ENCODE measurements around the gene COL9A3.
A peak's percentile ranks its signal among the peaks of the same experiment; 100 is the strongest.

COL9A3 gene

GRCh38 chr20:62832951-62833391 lies 16.1 kb downstream of the COL9A3 start:
- Histone ChIP-seq H3K4me1 (ENCODE audit: control insufficient read depth in 1 of 2, insufficient read depth in 1 of 2, low read depth in 1 of 2, low read length in 1 of 2) (peaks cover 45 to 50% of the 10 kb centered on the region in 2 experiments), H3K27me3 (no peaks in the 10 kb centered on the region), H3K4me3 (ENCODE audit: low read depth in 1 of 2, low read length in 1 of 2) (peak overlapping the region; percentile 67 to 72), H3K9me3 (no peaks in the 10 kb centered on the region), H3K36me3 (peaks cover 33% of the 10 kb centered on the region), H3K27ac (peak overlapping the region; percentile 91)
- TF ChIP-seq, protein P1, sequence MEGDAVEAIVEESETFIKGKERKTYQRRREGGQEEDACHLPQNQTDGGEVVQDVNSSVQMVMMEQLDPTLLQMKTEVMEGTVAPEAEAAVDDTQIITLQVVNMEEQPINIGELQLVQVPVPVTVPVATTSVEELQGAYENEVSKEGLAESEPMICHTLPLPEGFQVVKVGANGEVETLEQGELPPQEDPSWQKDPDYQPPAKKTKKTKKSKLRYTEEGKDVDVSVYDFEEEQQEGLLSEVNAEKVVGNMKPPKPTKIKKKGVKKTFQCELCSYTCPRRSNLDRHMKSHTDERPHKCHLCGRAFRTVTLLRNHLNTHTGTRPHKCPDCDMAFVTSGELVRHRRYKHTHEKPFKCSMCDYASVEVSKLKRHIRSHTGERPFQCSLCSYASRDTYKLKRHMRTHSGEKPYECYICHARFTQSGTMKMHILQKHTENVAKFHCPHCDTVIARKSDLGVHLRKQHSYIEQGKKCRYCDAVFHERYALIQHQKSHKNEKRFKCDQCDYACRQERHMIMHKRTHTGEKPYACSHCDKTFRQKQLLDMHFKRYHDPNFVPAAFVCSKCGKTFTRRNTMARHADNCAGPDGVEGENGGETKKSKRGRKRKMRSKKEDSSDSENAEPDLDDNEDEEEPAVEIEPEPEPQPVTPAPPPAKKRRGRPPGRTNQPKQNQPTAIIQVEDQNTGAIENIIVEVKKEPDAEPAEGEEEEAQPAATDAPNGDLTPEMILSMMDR (IDR thresholded peaks at IDR 0.05): no peak

GRCh38 chr20:62834967-62835730 lies 18.3 kb downstream of the COL9A3 start:
- Histone ChIP-seq H3K27ac (no peak overlapping the region), H3K36me3 (peaks cover 55% of the 10 kb centered on the region), H3K4me3 (ENCODE audit: low read depth in 1 of 2, low read length in 1 of 2) (no peak overlapping the region), H3K27me3 (no peaks in the 10 kb centered on the region), H3K4me1 (ENCODE audit: control insufficient read depth in 1 of 2, insufficient read depth in 1 of 2, low read depth in 1 of 2, low read length in 1 of 2) (peaks cover 47 to 53% of the 10 kb centered on the region in 2 experiments), H3K9me3 (no peaks in the 10 kb centered on the region)
- TF ChIP-seq, protein P1 (IDR thresholded peaks at IDR 0.05): no peak

DNA sequence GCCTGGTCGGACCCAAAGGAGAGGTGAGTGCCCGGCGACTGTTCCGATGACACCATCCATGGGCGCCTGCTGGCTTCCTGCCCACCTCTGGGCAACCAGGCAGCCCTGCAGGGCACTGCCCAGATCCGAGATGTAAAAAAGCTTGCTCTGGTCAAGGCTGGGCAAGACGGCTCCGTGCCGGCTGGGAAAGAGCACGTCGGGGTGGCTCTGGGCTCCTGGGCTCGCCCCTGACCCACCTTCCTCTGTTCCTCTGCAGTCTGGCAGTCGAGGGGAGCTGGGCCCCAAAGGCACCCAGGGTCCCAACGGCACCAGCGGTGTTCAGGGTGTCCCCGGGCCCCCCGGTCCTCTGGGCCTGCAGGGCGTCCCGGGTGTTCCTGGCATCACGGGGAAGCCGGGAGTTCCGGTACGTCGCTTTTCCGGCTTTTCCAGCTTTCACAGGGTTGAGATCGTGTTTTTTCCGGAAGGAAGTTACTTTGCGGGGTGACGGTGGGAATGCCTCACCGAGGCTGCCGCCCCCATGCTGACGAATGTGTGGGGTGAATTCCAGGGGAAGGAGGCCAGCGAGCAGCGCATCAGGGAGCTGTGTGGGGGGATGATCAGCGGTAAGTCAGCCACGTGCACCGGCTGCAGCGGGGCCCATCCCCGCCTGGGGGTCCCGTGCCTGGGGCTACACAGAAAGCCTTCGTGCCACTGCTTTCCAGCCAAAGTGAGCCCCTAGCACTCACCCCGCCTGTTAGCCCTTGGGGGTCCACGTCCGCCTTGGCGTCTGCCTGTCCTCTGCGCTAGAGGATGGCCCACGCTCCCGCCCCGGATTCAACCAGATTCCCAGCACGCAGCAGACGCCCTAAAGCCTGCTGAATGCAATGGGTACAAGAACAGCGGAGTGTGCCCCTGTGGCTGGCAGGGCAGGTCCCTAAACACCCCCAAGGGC lies 19.3 kb downstream of the COL9A3 start:
- no peaks in the 10 kb centered on the region for H3K27me3 ChIP-seq
- TF ChIP-seq, protein P1 (IDR thresholded peaks at IDR 0.05): no peak
- H3K9me3 ChIP-seq: no peaks in the 10 kb centered on the region
- no peak overlapping the region for H3K4me3 ChIP-seq (ENCODE audit: low read depth in 1 of 2, low read length in 1 of 2)
- H3K4me1 ChIP-seq (ENCODE audit: control insufficient read depth in 1 of 2, insufficient read depth in 1 of 2, low read depth in 1 of 2, low read length in 1 of 2): peaks cover 40 to 48% of the 10 kb centered on the region in 2 experiments
- peaks cover 65% of the 10 kb centered on the region for H3K36me3 ChIP-seq
- H3K27ac ChIP-seq: no peak overlapping the region

GRCh38 chr20:62836967-62837490 lies 20.2 kb downstream of the COL9A3 start:
- TF ChIP-seq, protein P1 (IDR thresholded peaks at IDR 0.05): no peak
- peaks cover 72% of the 10 kb centered on the region for H3K36me3 ChIP-seq
- H3K9me3 ChIP-seq: no peaks in the 10 kb centered on the region
- no peak overlapping the region for H3K4me3 ChIP-seq (ENCODE audit: low read depth in 1 of 2, low read length in 1 of 2)
- H3K27ac ChIP-seq: no peak overlapping the region
- peaks cover 32 to 40% of the 10 kb centered on the region in 2 experiments for H3K4me1 ChIP-seq (ENCODE audit: control insufficient read depth in 1 of 2, insufficient read depth in 1 of 2, low read depth in 1 of 2, low read length in 1 of 2)
- H3K27me3 ChIP-seq: no peaks in the 10 kb centered on the region

DNA sequence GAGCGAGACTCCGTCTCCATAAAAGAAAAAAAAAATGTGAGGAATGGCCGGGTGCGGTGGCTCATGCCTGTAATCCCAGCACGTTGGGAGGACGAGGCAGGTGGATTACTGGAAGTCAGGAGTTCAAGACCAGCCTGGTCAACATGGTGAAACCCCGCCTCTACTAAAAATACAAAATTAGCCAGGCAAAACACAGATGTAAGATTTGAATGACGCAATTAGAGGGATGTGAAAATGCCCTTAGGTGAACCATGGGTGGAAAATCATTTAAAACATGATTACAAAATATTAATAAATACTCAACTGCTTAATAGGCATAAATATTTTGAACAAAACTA lies 20.9 kb downstream of the COL9A3 start:
- Histone ChIP-seq H3K9me3 (no peaks in the 10 kb centered on the region), H3K27me3 (no peaks in the 10 kb centered on the region), H3K36me3 (peaks cover 72% of the 10 kb centered on the region), H3K27ac (peak overlapping the region; percentile 49), H3K4me1 (ENCODE audit: control insufficient read depth in 1 of 2, insufficient read depth in 1 of 2, low read depth in 1 of 2, low read length in 1 of 2) (peaks cover 25 to 32% of the 10 kb centered on the region in 2 experiments), H3K4me3 (ENCODE audit: low read depth in 1 of 2, low read length in 1 of 2) (no peak overlapping the region)
- TF ChIP-seq, protein P1 (IDR thresholded peaks at IDR 0.05): no peak

Data from neutrophil (primary cell).